Measurements from ENCODE around the gene RPL14. TPM values are rescaled to one million over a fixed set of nuclear protein-coding genes. Genes with fewer than 3 reads are reported as not detected.
"Not testable (repeated sequence)": the region's sequence is repeated elsewhere in the genome, so short reads cannot be mapped to it uniquely, and the experiment has no call there.

The RPL14 gene
- polyA plus RNA-seq, 1 of the 3 experiments (the other 2 are of a cell fraction) = 416 TPM

DNA sequence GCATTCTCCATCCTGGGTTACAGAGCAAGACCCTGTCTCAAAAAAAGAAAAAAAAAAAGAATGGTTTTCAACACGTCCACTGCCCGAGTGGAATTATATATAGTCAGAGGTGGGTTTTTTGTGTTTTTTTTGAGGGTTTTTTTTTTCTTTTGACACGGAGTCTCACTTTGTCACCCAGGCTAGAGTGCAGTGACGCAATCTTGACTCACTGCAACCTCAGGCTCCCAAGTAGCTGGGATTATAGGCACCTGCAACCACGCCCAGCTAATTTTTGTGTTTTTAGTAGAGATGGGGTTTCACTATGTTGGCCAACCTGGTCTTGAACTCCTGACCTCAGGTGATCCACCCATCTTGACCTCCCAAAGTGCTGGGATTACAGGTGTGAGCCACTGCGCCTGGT, 3.3 kb downstream of the RPL14 start:
- peaks cover 32% of the 10 kb centered on the region for H4K20me1 ChIP-seq (ENCODE audit: insufficient read depth)
- H3K4me3 ChIP-seq (ENCODE audit: low read depth in 2 of 2, low read length in 1 of 2); H3K9ac ChIP-seq; POLR2A ChIA-PET; H3K9me2 ChIP-seq; H3K9me3 ChIP-seq; H3K4me2 ChIP-seq; H3K27ac ChIP-seq (ENCODE audit: low read depth in 2 of 2, low read length in 1 of 2); H2AFZ ChIP-seq (ENCODE audit: low read depth); DNase-seq; H3K27me3 ChIP-seq (ENCODE audit: insufficient read depth): not testable (repeated sequence)
- peaks cover 44 to 58% of the 10 kb centered on the region in 2 experiments for H3K36me3 ChIP-seq (replicated peaks in 1 of 2; ENCODE audit: control insufficient read depth in 1 of 2, insufficient read depth in 2 of 2, low read length in 1 of 2)
- 85% methylated on average over 5 of the region's 6 CpGs for WGBS (ENCODE audit: low lambda C conversion rate)
- peaks cover 0 to 12% of the 10 kb centered on the region in 2 experiments; a peak in 2 of 4 replicates for H3K4me1 ChIP-seq (ENCODE audit: control insufficient read depth in 1 of 2, insufficient read depth in 2 of 2, low read depth in 1 of 2, low read length in 1 of 2)
- peaks cover 43% of the 10 kb centered on the region for H3F3A ChIP-seq (replicated peaks; ENCODE audit: insufficient read depth)
- peaks cover 49% of the 10 kb centered on the region for H3K79me2 ChIP-seq (ENCODE audit: insufficient read depth)
- CTCF ChIA-PET = interaction anchor here (1.3 to 1.6 kb wide), 2 partner anchors 132 kb away, joined by 3 read pairs; no protein-coding TSS in a partner anchor

DNA sequence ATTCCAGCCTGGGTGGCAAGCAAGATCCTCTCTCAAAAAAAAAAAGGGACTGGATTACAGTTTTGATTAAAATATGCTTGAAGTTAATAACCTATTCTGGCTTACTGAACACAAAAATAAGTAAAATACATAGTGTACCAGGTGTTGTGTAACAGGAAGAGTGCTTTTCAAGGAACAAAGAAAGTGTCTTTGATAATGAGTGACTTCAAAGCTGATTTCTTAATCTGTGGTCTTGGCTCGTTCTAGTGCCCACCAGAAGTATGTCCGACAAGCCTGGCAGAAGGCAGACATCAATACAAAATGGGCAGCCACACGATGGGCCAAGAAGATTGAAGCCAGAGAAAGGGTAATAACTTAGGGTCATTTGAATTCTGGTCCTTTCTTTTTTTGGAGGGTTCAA, 4.0 kb downstream of the RPL14 start:
- no peaks in the 10 kb centered on the region for H3K27me3 ChIP-seq (ENCODE audit: insufficient read depth)
- ChIA-PET POLR2A (interaction anchor here (0.7 kb wide), 1 partner anchor 17 kb away, joined by 3 read pairs; no protein-coding TSS in a partner anchor), CTCF (interaction anchor here (1.3 to 1.6 kb wide), 2 partner anchors 45 to 133 kb away, joined by 3 read pairs; partner anchors contain the start of gene ZNF620)
- no peak overlapping the region for H3K4me2 ChIP-seq
- peaks cover 49% of the 10 kb centered on the region for H3F3A ChIP-seq (replicated peaks; ENCODE audit: insufficient read depth)
- peaks cover 44 to 58% of the 10 kb centered on the region in 2 experiments for H3K36me3 ChIP-seq (replicated peaks in 1 of 2; ENCODE audit: control insufficient read depth in 1 of 2, insufficient read depth in 2 of 2, low read length in 1 of 2)
- H3K9me2 ChIP-seq = no peaks in the 10 kb centered on the region
- 65% methylated on average over 3 of the region's 3 CpGs for WGBS (ENCODE audit: low lambda C conversion rate)
- no peak for DNase-seq
- H3K79me2 ChIP-seq (ENCODE audit: insufficient read depth) = peaks cover 49% of the 10 kb centered on the region
- no peaks in the 10 kb centered on the region for H3K9me3 ChIP-seq
- H3K4me1 ChIP-seq (ENCODE audit: control insufficient read depth in 1 of 2, insufficient read depth in 2 of 2, low read depth in 1 of 2, low read length in 1 of 2) = peaks cover 0 to 11% of the 10 kb centered on the region in 2 experiments; a peak in 2 of 4 replicates
- H2AFZ ChIP-seq (ENCODE audit: low read depth) = no peak overlapping the region
- H3K9ac ChIP-seq = no peak overlapping the region
- no peak overlapping the region for H3K4me3 ChIP-seq (ENCODE audit: low read depth in 2 of 2, low read length in 1 of 2)
- no peak overlapping the region for H3K27ac ChIP-seq (ENCODE audit: low read depth in 2 of 2, low read length in 1 of 2)
- TF ChIP-seq TEAD4 (IDR thresholded peaks at IDR 0.05; ENCODE audit: borderline replicate concordance, insufficient read depth) (no peak), FOXJ3 (CRISPR knock-in tag; IDR thresholded peaks at IDR 0.05) (no peak), FOSL2 (IDR thresholded peaks at IDR 0.05; ENCODE audit: borderline replicate concordance, low read depth) (no peak), FOXM1 (IDR thresholded peaks at IDR 0.05; ENCODE audit: low read depth) (no peak), TCF12 (IDR thresholded peaks at IDR 0.05) (no peak), YY1 (IDR thresholded peaks at IDR 0.05; ENCODE audit: low read depth) (no peak)
- TF ChIP-seq, protein P1, sequence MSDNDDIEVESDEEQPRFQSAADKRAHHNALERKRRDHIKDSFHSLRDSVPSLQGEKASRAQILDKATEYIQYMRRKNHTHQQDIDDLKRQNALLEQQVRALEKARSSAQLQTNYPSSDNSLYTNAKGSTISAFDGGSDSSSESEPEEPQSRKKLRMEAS (IDR thresholded peaks at IDR 0.05; ENCODE audit: low read depth) = no peak
- H4K20me1 ChIP-seq (ENCODE audit: insufficient read depth) = peaks cover 32% of the 10 kb centered on the region

DNA sequence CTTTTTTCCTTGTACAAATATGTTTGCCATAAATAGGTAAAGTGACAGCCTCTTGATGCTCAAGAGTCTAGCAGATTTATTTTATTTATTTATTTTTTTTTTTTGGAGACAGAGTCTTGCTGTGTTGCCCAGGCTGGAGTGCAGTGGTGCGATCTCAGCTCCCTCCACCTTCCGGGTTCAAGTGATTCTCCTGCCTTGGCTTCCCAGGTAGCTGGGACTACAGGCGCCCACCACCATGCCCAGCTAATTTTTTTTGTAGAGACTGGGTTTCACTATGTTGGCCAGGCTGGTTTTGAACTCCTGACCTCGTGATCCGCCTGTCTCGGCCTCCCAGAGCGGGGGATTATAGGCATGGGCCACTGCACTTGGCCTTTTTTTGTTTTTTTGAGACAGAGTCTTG, 5.7 kb downstream of the RPL14 start:
- Histone ChIP-seq H3K79me2 (ENCODE audit: insufficient read depth) (peaks cover 36% of the 10 kb centered on the region), H4K20me1 (ENCODE audit: insufficient read depth) (peaks cover 32% of the 10 kb centered on the region), H3K36me3 (replicated peaks in 1 of 2; ENCODE audit: control insufficient read depth in 1 of 2, insufficient read depth in 2 of 2, low read length in 1 of 2) (peaks cover 44 to 61% of the 10 kb centered on the region in 2 experiments), H3F3A (replicated peaks; ENCODE audit: insufficient read depth) (peaks cover 59% of the 10 kb centered on the region)
- POLR2A ChIA-PET; H3K27me3 ChIP-seq (ENCODE audit: insufficient read depth); H2AFZ ChIP-seq (ENCODE audit: low read depth); H3K9me2 ChIP-seq; H3K4me2 ChIP-seq; H3K4me3 ChIP-seq (ENCODE audit: low read depth in 2 of 2, low read length in 1 of 2); DNase-seq; H3K4me1 ChIP-seq (ENCODE audit: control insufficient read depth in 1 of 2, insufficient read depth in 2 of 2, low read depth in 1 of 2, low read length in 1 of 2); H3K9me3 ChIP-seq; H3K27ac ChIP-seq (ENCODE audit: low read depth in 2 of 2, low read length in 1 of 2); CTCF ChIA-PET; H3K9ac ChIP-seq: not testable (repeated sequence)
- WGBS (ENCODE audit: low lambda C conversion rate) = 98% methylated on average over 7 of the region's 7 CpGs
